ENCODE results near the gene HHAT. TPM values are rescaled to one million over a fixed set of nuclear protein-coding genes. Genes with fewer than 3 reads are reported as not detected.
"Not testable (repeated sequence)": the region's sequence is repeated elsewhere in the genome, so short reads cannot be mapped to it uniquely, and the experiment has no call there.

Gene HHAT
- polyA plus RNA-seq, 1 donor from 2014 or later = 5.3 TPM

- Histone ChIP-seq H3K9me3 (ENCODE audit: low read length) (no peaks in the 10 kb centered on the region), H4K20me1 (ENCODE audit: insufficient read depth) (no peaks in the 10 kb centered on the region), H3K36me3 (ENCODE audit: insufficient read depth, low read length) (no peaks in the 10 kb centered on the region), H3K4me2 (ENCODE audit: low read length) (no peak overlapping the region), H3K9me2 (ENCODE audit: insufficient read depth, low read length) (no peaks in the 10 kb centered on the region), H3K4me3 (ENCODE audit: low read length) (no peak overlapping the region), H3K9ac (ENCODE audit: low read length) (no peak overlapping the region), H3F3A (ENCODE audit: insufficient read depth, low read length, poor library complexity, severe bottlenecking) (no peaks in the 10 kb centered on the region), H3K79me2 (replicated peaks; ENCODE audit: insufficient read depth, low read length) (no peaks in the 10 kb centered on the region), H3K27ac (ENCODE audit: low read length) (no peak overlapping the region), H3K27me3 (ENCODE audit: insufficient read depth, low read depth, low read length) (no peaks in the 10 kb centered on the region), H2AFZ (ENCODE audit: low read depth, low read length) (no peak overlapping the region)
- TF ChIP-seq EP300 (conservative IDR thresholded peaks at IDR 0.05; ENCODE audit: poor library complexity, severe bottlenecking) = no peak
- no peak for TF ChIP-seq TAF1 (IDR thresholded peaks at IDR 0.05; ENCODE audit: low read depth)
- no peak for TF ChIP-seq REST (IDR thresholded peaks at IDR 0.05; ENCODE audit: borderline replicate concordance)
- TF ChIP-seq EZH2 (IDR thresholded peaks at IDR 0.05; ENCODE audit: borderline replicate concordance, insufficient read depth, low read length, poor library complexity, severe bottlenecking) = no peak
- TF ChIP-seq RAD21 (conservative IDR thresholded peaks at IDR 0.05) = no peak
- no peak for TF ChIP-seq POLR2AphosphoS5 (IDR thresholded peaks at IDR 0.05)
- TF ChIP-seq MXI1 (conservative IDR thresholded peaks at IDR 0.05; ENCODE audit: poor library complexity, severe bottlenecking) = no peak
- TF ChIP-seq SMC3 (conservative IDR thresholded peaks at IDR 0.05; ENCODE audit: poor library complexity) = no peak
- no peak for TF ChIP-seq CTCF (IDR thresholded peaks at IDR 0.05; ENCODE audit: poor library complexity, severe bottlenecking)
Observed at GRCh38 chr1:210657806-210658205, 329.1 kb downstream of the HHAT start.

GRCh38 chr1:210661520-210661919 is 332.8 kb downstream of the HHAT start:
- H3K9me2 ChIP-seq (ENCODE audit: insufficient read depth, low read length); H4K20me1 ChIP-seq (ENCODE audit: insufficient read depth); H3K36me3 ChIP-seq (ENCODE audit: insufficient read depth, low read length): not testable (repeated sequence)

More at GRCh38 chr1:210661520-210661919, 332.8 kb downstream of the HHAT start:
- not testable (repeated sequence) for H3F3A ChIP-seq (ENCODE audit: insufficient read depth, low read length, poor library complexity, severe bottlenecking); H3K27ac ChIP-seq (ENCODE audit: low read length); H3K4me3 ChIP-seq (ENCODE audit: low read length); H3K79me2 ChIP-seq (replicated peaks; ENCODE audit: insufficient read depth, low read length); H3K4me2 ChIP-seq (ENCODE audit: low read length); H3K27me3 ChIP-seq (ENCODE audit: insufficient read depth, low read depth, low read length); H3K9me3 ChIP-seq (ENCODE audit: low read length); H3K9ac ChIP-seq (ENCODE audit: low read length); H2AFZ ChIP-seq (ENCODE audit: low read depth, low read length)
